ENCODE data around the gene RHEX.
"Not testable (repeated sequence)": the region's sequence is repeated elsewhere in the genome, so short reads cannot be mapped to it uniquely, and the experiment has no call there.

RHEX gene

DNA sequence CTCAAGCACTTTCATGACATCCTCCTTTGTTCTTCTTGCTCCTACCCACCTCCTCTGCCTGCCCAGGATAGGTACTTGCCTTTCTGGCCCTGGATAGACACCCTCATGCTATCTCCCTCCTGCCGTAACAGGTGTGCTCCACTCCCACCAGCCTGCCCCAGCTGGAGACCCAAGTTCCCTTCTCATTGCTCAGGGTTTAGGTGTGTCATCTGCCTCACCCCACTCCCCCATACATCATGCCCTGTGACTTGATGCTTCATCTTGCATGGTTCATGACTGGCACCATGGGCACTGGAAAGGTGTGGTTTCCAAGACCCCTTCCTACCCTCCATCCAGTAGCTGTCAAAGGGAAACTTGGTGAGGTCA, 5.9 kb downstream of the RHEX start:
- no peak for DNase-seq (ENCODE audit: low read depth in 2 of 2)

DNA sequence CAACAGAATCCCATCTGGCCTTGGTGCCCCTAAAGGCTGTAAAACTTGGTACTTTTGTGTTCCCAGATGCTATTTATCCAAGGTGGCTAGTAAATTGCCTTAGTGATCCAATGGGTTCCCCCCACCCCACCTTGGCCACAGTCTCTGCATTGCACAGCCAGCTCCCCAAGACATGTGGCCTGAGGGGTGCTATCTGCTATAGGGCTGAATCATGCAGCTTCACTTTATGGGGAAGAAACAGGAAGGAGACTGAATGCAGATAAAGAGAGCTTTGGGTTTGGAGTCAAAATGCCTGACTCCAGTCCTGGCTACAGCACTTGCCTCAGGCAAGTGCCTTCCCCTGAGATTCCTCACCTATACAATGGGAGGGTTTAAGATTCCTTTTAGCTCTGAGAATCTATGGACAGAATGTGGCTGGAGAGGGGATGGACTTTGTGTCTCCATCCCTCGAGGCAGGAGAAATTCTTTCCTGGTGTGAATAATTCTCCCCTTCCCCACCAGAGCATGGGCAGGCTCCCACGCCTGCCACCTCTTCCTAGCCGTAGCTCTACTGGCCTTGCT, 6.5 kb downstream of the RHEX start:
- no peak for DNase-seq (ENCODE audit: low read depth in 2 of 2)

DNA sequence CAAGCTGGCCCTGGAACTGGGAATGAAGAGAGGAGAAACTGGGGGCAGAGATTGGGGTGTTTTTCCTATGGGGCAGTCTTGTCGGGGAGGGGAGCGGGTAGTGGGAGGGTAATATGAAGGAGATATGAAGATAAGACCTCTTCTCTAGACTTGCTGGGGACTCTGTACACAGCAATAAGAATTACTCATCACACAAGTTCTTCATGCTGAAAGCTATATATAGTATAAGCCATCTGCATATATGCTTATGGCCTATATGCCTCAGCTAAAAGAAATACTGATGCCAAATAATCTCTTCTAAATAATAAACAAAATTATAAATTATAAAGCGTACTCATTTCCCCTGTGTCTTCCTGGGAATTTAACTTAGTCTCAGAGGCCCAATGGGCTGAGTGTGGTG, 7.9 kb downstream of the RHEX start:
- no peak for DNase-seq (ENCODE audit: low read depth in 2 of 2)

GRCh38 chr1:206062464-206062863, 9.5 kb downstream of the RHEX start:
- DNase-seq (ENCODE audit: low read depth in 2 of 2), result no peak

DNA sequence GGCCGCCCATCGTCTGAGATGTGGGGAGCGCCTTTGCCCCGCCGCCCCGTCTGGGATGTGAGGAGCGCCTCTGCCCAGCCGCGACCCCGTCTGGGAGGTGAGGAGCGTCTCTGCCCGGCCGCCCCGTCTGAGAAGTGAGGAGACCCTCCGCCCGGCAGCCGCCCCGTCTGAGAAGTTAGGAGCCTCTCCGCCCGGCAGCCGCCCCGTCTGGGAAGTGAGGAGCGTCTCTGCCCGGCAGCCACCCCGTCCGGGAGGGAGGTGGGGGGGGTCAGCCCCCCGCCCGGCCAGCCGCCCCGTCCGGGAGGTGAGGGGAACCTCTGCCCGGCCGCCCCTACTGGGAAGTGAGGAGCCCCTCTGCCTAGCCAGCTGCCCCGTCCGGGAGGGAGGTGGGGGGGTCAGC, 11.0 kb downstream of the RHEX start:
- DNase-seq (ENCODE audit: low read depth in 2 of 2), result not testable (repeated sequence)

- not testable (repeated sequence) for DNase-seq (ENCODE audit: low read depth in 2 of 2)
These were observed 11.5 kb downstream of the RHEX start for GRCh38 chr1:206064501-206064900.

GRCh38 chr1:206065547-206066145, 12.7 kb downstream of the RHEX start:
- no peak for DNase-seq (ENCODE audit: low read depth in 2 of 2)

DNA sequence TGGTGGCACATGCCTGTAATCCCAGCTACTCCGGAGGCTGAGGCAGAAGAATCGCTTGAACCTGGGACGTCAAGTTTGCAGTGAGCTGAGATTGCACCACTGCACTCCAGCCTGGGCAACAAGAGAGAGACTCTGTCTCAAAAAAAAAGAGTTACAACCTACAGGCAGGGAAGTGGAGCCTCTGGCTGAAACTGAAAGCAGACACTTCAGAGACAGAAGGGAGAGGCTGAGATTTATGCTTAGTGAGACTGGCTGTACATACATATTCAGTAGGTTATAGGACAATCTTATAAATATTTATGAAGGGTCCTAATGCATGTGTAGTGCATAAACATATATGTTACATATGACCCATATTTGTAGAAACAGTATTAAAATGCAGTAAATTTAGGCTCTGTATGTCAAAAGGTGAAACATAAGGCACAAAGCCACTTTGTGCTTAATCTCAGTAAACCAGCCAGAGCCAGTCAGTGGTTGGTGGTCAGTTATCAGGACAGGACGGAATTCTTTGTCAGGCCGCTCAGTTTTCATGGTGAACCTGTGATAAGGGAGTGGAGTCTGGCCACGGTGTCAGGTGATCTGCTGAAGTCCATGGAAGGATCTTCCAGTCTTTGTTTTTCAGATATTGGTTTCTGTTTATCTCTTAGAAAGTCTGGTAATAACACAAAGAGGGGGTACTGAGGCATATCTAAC, 13.7 kb downstream of the RHEX start:
- no peak for DNase-seq (ENCODE audit: low read depth in 2 of 2)

- DNase-seq (ENCODE audit: low read depth in 2 of 2), result no peak
These were observed 14.7 kb downstream of the RHEX start for GRCh38 chr1:206067486-206068227.

DNA sequence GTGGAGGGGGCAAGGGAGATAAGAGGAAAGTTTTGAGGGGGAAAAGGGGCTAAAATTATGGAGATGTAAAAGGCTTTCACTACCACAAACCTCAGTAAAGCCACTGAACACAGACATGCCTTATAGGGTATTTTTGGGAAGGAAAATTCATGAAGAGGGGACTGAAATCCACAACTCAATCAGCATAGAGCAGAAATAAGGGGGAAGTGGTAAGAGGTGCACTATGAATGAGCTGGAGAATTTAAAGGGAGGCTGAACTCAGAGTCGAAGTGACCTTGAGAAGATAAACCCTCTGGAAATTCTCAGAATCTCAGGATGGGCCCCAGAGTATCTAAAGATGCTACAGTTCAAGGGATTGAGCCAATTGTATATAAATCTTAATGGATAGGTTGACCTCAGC, 15.3 kb downstream of the RHEX start:
- no peak for DNase-seq (ENCODE audit: low read depth in 2 of 2)

DNA sequence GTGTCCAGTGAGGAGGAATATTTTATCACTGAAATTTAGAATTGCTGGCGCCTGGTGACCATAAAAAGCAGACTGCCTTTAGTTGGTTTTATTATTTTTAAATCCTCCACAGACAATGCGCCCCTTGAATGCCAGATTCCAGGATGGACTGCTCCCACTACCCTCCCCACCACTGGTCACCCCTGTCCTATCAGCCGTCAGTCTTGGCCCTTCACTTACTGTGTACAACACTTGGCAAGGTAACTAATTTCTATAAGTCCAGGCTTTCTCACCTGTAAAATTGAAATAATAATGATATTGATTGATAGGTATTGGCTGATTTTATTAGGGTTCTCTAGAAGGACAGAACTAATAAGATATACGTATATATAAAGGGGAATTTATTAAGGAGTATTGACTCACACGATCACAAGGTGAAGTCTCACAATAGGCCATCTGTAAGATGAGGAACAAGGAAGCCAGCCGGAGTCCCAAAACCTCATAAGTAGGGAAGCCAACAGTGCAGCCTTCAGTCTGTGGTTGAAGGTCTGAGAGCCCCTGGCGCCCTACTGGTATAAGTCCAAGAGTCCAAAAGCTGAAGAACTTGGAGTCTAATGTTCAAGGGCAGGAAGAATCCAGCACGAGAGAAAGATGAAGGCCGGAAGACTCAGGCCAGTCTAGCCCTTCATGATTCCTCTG, 17.8 kb downstream of the RHEX start:
- DNase-seq (ENCODE audit: low read depth in 2 of 2), result no peak

DNA sequence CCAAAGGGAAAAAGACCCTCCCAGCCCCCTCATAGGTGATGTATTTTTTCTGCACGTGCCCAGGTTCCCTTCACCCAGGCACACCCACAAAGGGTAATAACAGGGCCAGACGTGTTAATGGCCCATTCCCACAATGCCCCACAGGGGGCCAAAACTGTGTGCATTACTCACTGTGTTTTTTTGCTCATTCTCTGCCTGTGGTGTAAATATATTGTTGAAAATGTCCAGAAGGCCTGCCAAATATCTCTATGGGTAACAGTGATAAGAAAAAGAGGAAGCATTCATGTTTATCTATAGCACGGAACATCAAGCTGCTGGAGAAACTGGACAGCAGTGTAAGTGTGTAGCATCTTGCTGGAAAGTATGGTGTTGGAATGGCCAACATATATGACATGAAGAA, 21.9 kb downstream of the RHEX start:
- no peak for DNase-seq (ENCODE audit: low read depth in 2 of 2)

DNA sequence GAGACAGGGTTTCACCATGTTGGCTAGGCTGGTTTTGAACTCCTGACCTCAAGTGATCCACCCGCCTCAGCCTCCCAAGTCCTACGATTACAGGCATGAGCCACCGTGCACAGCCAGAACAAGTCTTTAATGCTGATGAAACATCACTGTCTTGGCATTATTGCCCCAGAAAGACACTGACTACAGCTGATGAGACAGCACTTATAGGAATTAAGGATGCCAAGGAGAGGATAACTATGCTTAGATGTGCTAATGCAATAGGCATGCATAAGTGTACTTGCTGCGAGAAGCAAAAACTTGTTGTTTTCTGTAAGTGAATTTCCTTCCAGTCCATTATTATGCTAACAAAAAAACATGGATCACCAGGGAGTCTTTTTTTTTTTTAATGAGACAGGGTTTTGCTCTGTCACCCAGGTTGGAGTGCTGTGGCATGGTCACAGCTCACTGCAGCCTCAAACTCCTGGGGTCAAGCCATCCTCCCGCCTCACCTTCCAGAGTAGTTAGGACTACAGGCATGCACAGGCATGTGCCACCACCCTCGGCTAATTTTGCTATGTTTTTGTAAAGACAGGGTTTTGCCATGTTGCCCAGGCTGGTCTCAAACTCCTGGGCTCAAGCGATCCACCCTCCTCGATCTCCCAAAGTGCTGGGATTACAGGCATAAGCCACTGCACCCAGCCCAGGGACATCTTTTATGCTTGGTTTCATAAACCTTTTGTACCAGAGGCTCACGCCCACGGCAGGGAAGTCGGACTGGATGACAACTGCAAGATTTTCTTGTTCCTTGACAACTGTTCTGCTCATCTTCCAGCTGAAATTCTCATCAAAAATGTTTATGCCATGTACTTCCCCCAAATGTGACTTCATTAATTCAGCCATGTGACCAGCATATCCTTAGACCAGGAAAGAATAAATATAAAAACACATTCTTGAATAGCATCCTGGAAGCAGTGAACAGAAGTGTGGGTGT, 23.1 kb downstream of the RHEX start:
- no peak for DNase-seq (ENCODE audit: low read depth in 2 of 2)

- no peak for DNase-seq (ENCODE audit: low read depth in 2 of 2)
These were observed 26.2 kb downstream of the RHEX start for GRCh38 chr1:206079135-206079534.

DNA sequence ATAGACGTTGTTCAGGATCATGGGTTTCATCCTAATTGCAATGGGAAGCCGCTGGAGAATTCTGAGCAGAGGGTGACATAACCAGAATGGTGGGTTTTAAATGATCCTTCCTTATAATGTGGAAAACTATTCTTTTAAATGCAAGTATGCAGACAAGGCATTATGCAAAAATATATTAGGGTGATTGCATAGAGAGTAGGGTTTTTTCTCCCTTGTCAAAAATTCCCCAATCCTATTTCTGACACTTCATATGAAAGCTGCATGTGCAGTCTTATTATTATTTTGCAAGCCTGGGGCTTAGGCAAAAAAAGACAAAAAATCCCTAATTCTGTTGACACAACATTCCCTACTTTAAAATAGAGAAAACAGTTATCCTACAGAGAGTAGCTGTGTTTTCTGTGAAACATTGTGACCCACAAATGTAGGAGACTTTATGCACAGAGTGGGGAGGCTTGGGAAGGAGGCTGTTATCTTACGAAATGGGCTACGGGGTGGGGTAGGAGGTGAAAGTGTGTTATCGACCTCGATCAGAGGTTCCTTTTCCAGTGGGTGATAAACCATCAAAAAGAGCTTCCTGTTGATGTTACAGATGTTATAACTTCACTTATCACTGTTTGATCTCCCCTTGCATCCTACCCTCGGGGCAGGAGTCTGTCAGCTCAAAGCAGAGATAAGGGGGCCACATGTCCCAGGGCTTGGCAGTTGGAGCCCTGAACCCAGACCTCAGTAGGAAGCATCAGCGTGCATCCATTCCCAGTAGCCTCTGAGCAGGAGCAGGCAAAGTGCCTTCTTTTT, 27.2 kb downstream of the RHEX start:
- no peak for DNase-seq (ENCODE audit: low read depth in 2 of 2)

DNA sequence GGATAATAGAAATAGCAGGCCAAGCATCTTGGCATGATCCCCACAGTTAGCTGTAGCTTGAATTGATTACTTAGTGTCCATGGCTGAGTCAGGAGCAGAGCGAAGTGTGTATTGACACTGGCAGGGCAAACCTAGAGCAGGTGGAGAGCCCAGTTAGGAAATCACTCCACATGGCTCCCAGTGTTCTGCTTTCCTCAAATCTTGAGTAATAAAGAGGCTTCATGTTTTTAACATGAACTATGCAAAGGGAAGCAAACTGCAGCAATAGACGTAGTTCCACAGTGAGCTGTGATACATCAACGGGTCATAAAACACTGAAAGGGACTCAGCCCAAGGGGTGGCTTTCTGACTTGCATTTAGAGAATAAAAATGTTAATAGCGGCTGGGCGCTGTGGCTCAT, 28.9 kb downstream of the RHEX start:
- no peak for DNase-seq (ENCODE audit: low read depth in 2 of 2)

DNA sequence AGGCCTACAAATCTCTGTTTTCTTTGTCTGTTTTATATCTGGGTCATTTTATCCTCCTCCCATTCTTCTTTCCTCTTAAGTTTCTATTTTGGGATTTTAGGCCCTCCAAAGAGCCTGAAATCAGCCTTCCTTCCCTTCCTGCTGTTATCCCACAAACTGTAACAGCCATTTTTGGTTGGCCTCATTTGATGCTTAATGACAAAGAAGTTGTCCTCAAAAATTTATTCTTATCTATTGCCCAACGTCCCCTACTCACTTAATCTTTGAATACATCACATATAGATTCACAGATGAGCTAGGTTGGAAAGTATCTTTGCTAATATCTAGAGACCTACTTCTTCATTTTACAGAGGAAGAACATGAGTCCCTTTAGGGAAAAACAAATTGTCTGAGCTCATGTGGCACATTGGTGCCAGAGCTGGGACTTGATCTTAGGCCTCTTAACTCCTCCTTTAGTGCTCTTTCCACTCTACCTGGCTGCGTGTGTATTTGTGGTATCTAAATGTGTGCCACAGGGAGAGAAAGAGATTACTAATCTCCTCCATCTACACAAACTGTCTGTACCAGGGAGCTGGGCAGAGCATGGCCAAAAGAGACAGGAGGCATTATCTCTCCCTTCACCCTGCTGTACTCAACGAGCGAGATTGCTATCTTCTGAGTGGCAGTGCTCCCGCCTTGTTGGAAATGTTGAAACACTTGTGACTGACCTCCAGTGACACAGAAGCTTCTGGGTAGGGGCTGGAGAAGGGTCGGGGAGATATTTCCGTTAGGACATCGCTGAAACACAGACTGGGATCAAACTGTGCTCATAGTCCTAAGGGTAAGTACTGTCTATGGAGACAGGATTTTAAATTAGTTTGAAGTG, 30.1 kb downstream of the RHEX start:
- DNase-seq (ENCODE audit: low read depth in 2 of 2), result no peak

DNA sequence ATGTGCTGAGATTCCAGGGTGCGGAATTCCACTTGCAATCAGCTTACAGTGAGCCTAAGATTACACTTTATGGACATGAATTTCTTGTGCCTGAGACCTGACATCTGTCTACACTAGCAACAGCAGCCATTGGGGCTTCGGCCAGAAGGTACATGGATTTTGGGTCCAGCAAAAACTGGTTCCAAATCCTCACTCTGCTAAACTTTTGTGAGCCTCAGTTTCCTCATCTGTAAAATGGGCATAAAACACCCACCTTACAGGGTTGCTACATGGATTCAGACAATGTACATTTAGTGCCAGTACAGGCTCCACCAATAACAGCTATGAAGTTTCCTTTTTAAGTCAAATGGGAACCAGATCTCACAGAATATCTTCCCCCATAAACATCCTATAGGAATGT, 30.8 kb downstream of the RHEX start:
- DNase-seq (ENCODE audit: low read depth in 2 of 2), result no peak

- no peak for DNase-seq (ENCODE audit: low read depth in 2 of 2)
These were observed 34.1 kb downstream of the RHEX start for GRCh38 chr1:206087091-206087490.

Measured in stimulated activated CD8-positive, alpha-beta memory T cell treated with anti-CD3 and anti-CD28 coated beads, Interleukin-7, amount 100 ng/mL, for 4 hours (primary cell).